G401.6 (cell line): ENCODE data around the gene SERTAD3.
"Not testable (repeated sequence)": the region's sequence is repeated elsewhere in the genome, so short reads cannot be mapped to it uniquely, and the experiment has no call there.

Experiments
- FAIRE-seq: peaks from 2 replicates; lab custom pipeline; 2012; peaks lifted over from hg19 to GRCh38; lab: Jason Lieb, UNC

The SERTAD3 gene

DNA sequence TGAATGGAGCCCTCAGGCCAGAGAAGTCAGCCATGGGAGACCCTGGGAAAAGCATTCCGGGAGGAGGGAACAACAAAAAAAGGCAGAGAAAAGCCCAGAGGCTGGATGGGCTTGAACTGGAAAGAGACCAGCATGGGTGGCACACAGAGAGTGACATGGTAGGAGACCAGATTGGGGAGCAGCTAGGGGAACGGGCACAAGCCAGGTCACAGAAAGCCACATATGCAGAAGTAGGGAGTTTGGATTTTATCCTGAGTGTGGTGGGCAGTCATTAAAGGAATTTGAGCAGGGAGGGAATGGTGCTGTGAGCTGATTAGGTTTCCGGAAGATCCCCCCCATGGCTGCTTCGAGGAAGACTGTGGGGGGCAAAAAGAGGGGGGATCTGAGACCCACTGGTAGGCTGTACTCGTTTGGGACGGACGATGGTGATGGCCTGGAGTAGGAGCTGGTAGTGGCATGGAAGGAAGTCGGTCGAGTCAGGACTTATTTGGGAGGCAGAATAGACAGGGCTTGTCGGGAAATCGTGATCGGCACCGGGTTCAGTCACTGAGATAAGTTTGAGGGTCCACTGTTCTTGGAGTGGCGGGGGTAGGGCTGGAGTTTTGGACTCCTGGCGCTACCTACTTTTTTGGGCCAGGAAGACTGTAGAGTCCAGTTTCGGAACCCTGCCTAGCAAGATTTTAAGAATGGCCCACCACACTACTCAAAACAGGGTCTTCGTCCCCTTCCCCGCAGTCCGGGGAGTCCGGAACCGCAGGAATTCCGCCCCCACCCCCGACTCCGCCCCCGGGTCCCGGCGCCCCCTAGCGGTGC is 19.3 kb downstream of the SERTAD3 start:
- FAIRE-seq: no peak

DNA sequence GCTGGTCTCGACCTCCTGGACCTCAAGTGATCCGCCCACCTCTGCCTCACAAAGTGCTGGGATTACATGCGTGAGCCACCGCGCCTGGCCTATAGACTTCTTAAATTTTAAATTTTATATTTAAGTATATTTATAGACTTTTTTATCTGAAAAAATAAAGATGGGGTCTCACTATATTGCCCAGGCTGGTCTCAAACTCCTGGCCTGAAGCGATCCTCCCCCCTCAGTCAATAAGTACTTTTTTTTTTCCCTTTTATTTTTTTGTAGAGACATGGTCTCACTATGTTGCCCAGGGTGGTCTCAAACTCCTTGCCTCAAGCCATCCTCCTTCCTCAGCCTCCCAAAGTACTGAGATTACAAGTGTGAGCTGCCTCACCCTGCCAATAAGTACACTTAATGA is 20.2 kb downstream of the SERTAD3 start:
- FAIRE-seq: no peak

DNA sequence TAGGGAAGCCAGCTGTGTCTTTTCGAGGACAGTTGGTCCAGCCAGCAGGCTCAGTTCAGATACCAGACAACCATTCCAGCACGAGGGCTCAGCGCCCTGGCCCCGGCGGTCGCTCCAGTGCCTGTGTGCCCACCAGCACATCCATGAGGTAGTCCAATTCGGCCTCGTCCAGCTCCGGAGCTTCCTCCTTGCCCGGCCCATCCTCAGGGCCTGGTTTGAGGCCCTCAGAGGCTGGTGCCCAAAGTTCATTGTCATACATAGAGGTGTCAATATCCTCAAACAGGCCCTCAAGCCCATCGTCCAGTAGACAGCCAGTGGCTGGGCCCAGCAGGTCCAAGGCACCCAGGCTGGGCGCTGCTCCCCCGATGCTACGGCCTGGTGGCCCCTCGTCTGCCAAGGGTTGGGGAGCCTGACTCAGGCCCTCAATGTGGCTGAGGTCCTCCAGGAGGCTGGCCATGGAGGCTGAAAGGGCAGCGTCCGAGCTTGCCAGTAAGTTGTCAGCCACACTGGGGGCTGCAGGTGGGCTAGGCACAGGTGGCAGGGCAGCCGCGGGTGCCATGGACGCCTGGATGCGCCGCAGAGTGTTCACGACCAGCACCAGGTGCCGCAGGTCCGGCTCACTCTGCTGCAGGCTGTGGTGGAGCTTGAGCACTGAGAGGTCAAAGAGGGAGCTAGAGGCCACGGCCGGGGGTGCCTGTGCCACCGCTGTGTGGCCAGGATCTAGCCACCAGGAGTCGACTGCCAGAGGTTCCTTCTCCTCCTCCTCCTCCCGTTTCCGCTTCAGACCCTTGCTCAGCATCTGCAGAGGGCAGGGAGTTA is 21.2 kb downstream of the SERTAD3 start:
- no peak for FAIRE-seq

DNA sequence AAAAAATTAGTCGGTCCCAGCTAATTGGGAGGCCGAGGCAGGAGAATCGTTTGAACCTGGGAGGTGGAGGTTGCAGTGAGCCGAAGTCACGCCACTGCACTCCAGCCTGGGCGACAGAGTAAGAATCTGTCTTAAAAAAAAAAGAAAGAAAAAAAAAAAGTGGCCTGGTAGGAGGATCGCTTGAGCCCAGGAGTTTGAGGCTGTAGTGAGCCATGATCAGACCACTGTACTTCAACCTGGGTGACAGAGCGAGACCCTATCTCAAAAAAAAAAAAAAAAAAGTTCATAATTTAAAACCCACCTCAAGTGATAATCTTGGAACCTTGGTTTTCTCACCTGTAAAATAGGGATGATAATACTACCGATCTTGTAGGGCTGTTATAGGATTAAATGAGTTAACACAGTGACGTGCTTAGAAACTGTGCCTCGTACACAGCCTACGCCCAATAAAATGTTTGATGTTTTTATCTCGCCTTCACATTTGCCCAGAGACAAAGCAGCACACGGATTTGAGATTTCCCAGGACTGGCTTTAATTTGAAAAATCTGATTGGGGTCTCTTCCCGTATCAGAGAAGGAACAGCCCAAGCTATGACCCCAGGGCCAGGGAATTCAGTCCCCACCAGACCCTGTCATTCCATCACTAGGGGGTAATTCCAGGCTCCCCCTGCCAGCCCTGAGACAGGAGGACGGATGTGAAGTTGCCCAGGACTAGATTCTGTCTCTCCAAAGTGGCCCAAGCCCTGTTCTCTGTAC is 22.0 kb downstream of the SERTAD3 start:
- no peak for FAIRE-seq

DNA sequence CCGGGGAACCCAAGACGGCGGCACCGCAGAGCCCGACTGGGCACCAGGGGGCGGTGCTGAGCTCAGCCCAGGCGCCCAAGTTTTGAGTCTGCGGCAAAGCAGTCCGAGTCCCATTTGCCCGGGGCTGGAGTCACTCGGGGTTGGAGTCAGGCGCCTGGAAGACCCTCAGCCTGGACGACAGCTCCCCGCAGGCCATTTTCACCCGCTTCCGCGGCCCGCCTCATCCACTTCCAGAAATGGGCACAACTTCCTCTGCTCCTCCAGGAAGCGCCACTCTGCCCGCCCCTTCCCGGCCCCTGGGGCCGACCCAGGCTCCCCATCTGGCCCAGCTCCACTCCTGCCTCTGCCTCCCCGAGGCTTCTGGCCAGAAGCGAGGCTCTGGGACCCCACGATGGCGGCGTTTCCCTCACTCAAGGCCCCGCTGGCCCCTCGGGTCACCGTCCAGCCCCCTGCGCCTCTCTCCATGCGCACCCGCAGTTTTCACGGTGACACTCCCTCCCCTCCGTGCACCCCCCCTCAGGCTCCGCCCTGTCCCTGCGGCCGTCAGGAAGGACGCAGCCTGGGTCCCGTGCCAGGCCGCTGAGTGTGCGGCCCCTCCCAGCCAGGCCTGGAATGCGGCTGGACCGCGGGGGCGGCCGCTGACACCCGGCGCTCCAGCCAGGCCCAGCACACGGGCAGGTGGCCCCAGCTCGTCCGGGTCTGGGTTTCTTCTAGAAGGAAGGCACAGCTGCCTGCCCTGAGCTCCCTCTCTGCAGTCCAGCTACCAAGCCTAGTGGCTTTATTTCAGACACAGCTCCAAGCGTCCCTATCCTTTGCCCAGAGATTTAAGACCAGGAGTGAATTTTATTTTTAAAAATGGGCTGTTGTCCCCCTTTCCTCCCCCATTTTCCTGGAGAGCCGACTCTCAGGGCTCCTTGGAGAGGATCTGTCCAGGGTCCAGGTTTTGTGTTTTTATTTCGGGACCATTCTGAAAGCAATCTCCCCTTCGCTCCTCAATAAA is 23.1 kb downstream of the SERTAD3 start:
- FAIRE-seq: no peak

DNA sequence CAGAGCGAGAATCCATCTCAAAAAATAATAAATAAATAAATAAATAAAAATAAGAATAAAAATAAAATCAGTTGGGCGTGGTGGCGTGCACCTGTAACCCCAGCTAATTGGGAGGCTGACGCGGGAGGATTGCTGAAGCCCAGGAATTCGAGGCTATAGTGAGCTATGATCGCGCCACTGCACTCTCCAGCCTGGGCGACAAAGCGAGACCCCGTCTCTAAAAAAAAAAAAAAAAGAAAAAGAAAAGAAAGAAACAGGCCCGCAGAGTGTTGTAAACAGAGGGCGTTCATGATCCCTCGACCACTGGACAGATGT is 23.7 kb downstream of the SERTAD3 start:
- FAIRE-seq: no peak

DNA sequence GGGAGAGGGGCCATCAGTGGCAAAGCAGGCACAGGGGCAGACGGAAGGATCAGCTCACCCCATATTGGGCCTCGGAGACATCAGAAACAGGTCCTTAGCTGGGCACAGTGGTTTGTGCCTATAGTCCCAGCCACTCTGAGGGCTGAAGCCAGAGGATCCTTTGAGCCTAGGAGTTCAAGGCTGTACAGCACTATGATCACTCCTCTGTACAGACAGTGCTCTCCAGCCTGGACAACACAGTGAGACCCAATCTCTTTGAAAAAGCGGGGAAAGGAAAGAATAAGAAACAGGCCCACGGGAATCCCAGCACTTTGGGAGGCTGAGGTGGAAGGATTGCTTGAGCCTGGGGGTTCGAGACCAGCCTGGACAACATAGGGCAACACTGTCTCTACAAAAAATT is 24.4 kb downstream of the SERTAD3 start:
- FAIRE-seq: no peak

DNA sequence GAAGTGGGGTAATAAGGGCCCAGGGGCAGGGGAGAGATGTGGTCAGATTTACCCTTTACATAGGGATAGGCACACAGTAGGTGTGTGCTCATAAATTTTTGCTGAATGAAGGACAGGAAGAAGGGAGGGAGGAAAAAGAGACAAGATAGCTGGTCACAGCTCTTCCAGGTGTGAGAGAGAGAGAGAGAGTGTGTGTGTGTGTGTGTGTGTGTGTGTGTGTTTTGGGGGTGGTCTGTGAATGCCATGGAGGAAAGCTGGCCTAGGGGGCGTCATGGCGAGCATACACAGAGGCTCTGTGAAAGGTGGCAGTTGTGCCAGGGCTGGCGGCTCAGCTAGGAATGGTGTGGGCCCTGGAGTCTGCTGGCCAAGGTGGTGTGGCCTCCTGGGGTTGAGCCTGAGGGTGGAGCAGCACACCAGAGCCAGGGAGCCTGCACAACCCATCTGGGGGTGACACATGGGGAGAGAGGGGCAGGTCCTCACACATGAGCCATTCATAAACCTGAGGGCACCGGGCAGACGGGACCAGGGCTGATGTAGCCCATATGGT is 25.0 kb downstream of the SERTAD3 start:
- no peak for FAIRE-seq

DNA sequence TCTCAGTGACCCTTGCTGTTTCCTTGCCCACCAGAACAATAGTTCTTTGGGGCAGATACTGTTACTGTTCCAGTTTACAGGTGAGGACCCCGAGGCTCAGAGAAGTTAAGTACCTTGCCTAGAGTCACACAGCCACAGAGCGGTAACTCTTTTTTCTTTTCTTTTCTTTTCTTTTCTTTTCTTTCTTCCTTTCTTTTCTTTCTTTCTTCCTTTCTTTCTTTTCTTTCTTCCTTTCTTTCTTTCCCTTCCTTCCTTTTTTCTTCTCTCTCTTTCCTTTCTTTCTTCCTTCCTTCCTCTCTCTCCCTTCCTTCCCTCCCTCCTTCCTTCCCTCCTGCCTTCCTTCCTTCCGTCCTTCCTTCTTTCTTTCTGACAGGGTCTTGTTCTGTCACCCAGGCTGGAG is 26.1 kb downstream of the SERTAD3 start:
- no peak for FAIRE-seq

DNA sequence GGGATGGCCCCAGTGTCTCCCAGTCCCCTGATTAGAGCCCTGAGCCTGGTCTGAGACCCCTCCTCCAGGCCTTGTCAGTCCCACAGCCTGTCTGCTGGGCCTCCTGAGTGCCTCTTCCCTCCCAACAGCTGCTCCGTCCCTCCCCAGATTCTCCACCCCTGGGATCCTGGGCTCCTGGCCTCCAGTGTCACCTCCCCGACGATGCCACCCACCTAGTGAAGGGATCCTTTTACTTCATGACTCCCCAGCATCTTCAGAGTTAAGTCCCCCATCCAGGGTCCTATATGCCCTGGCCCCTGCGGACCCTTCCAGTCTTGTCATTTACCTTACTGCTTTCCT is 26.5 kb downstream of the SERTAD3 start:
- FAIRE-seq: no peak

DNA sequence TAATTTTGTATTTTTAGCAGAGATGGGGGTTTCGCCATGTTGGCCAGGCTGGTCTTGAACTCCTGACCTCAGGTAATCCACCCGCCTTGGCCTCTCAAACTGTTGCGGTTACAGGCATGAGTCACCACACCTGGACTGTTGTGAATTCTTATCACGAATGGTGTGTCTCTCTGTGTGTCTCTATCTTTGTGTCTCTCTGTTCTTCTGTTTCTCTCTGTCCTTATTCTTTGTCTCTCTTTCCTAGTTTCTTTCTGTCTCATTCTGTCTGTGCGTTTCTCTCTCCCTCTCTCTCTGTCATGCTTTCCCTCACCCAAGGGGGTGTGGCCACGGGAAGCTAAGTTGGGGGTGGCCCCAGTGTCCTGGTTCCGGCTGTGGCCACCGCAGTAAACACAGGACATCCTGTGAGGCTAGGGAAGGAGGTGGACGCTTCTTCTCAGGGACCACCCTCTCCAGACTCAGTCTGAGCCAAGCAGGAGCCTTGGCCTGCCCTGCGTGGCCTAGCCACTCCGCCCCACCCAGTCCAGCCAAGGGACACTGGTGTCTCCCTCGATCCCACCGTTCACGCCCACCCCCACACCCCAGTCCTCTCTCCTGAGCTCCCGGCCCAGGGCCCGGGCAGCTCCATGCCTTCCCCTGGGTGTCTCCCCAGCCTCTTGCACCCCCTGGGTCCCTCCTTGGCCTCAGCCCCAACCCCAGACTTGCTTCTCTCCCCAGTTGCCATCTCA is 27.1 kb downstream of the SERTAD3 start:
- no peak for FAIRE-seq

DNA sequence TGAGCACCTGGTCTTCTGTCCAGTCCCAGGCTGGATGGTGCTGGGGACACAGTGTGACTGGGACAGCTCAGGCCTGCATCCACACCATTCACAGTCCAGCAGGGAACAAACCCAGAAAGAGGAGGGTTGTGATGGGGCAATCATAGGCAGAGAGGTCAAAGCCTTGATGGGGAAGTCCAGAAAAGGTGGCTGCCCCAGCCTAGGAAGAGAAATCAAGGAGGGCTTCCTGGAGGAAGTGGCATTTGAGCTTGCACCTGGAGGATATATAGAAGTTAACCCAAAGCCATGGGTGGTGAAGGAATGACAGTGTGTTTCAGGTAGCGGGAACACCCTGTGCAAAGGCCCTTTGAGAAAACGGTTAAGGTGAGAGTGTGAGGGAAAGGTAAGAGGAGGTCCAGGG is 28.4 kb downstream of the SERTAD3 start:
- FAIRE-seq: no peak

DNA sequence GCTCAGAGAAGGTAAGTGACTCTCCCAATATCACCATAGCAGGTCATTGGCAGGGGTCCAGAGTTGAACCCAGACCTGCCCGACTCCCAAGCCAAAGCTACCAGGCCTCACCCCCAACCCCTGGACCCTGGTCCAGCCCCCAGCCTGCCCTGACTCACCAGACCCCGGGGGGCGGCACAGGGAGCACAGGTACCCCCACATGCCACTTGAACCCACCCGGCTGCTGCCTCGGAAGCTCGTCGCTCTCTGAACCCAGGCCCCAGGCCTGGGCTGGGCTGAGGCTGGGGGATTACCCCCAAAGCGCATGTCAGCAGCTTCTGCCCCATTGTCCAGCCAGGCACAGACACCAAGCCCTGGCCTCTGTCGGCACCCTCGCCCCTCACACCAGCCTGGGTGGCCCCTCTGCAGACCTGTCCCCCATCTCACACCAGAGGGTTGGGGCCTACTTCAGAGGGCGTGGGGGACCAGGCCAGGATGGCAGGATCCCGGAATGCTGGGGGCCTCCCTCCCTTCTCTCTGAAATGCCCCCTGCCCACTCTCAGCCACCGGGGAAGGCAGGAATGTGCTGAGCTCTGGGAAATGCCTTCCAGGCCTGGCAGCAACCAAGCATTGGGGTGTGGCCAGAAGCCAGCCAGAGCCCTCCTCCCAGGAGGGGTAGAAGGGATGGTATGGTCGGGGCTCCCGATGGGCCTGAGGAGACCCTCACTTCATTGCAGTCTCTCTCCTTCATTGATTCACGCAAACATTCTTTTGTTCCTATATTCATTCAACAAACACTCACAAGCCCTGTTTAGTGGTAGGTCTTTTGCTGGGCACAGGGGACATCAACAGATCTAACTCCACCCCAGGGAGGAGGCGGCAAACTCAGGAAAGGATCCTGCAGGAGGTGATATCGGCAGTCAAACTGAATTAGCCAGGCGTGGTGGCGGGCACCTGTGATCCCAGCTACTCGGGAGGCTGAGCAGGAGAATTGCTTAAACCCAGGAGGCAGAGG is 29.3 kb downstream of the SERTAD3 start:
- no peak for FAIRE-seq

DNA sequence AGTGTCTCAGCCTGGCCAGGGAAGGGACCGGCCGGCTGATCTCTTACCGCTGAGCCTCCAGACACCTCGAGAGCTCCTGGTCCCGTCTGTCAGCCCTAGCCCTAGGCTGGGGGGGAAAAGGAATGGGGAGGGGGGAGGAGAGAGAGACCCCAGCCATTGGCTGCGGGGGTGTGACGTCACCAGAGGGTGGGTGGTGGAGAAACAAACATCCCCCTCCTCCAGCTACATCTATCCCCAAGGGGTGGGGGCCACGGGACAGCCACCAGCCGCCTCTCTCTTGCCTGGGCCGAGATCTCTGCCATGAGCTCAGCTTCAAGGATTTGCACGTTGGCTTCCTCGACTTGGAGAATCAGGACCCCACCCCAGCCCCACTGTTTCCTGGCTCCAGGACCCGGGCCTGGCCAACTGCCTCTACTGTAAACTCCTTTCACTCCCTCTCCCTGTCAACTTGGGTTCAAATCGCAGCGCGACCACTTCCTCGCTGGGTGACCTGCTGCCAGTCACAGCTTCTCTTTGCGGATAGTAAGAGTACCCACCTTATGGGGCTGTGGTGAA is 30.8 kb downstream of the SERTAD3 start, which contains the start of gene PRX:
PRX (minus strand) TSS at position 88 of the 555 bp plus-strand sequence. CDS start 5,446 bp downstream, outside the sequence.
- FAIRE-seq: no peak

DNA sequence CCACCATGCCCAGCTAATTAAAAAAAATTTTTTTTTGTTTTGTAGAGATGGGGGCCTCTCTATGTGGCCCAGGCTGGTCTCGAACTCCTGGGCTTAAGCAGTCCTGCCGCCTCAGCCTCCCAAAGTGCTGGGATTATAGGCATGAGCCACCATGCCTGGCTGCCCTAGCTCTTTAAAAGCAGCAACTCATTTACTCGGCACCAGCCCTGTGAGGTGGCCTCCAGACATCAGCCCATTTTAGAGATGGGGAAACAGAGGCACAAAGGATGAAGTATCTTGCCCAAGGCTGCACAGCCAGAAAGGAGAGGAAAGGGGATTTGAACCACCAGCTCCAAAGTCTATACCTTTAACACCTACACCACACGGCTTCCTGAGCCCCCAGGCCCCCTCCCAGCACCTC is 31.3 kb downstream of the SERTAD3 start:
- FAIRE-seq: no peak

DNA sequence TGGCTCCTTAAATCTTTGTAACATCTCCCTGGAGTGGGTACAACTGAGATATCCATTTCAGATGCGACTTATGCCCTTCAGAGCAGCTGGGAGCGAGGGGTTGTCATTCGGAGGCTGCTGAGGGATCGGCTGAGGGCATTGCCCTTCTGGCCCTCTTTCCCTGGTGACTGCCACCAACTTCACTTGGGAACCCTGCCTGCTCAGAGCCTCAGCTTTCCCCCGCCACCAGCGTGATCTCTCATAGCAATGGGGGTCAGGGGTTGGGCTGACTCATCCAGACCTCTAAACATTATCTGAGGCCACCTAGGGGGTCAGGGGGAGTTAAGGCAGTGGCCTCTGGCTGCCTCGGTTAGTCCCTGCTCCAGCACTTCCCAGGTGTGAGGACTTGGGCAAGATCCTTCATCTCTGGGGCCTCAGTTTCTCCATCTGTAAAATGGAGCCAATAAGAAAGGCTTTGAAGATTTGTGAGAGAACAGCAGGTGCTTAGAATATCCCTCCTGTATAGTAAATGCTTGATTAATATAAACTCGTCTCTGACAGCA is 32.1 kb downstream of the SERTAD3 start:
- FAIRE-seq: no peak

DNA sequence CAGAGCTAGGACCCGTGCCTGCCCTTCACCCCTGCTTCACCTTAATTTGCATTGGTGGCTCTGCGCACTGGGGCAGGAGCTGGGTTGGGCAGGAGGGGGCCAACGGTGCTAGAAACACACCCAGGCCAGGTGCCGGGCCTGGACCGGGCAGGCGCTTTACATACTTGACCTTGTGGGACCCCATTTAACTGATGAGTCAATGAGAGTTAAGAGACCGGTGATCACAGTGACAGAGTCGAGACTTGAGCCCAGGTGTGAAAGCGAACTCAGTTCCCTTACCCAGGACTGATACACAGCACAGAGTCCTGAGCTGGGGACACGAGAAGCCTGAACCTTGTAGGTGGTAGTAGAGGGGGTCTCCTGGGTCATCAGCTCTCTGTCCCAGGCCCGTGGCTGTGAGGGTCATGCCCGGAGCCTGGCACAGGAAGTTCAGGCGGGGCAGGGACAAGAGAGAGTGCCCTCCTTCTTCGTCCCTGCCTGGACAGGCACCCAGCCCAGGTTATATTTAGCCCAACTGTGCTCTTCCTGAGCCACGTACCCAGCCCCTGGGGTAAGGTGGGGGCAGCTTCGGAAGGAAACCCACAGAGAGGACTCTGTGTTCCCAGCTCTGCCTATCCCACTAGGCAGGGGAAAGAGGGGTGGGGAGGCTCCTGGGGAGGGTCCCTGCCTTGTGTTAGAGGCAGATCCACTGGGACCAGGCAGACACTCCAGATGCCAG is 32.9 kb downstream of the SERTAD3 start:
- no peak for FAIRE-seq

DNA sequence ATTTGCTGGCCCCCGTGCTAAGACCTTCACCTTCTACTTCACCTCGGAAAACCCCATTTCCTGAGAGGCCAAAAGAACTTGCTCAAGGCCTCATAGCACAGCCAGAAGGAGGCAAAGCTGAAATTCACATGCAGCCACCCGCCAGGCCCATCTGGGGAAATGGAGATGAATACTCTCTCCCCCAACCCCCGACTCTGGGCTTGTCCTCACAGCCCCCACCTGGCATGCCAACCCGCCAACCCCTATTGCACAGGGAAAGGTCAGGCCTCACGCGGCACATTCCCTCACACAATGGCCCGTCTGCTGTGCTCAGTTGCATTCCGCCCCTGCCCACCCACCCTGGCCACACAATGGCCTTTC is 34.1 kb downstream of the SERTAD3 start:
- no peak for FAIRE-seq

DNA sequence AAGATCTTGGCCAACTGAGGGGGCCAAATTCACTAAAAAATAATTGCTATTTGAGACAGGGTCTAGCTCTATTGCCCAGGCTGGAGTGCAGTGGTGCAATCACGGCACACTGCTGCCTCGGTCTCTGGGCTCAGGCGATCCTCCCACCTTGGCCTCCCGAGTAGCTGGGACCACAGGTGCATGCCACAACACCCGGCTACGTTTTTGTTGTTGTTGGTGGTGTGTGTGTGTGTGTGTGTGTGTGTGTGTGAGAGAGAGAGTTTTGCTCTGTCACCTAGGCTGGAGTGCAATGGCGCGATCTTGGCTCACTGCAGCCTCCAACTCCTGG is 35.6 kb downstream of the SERTAD3 start:
- not testable (repeated sequence) for FAIRE-seq
